Left colon (tissue), 2 donors: ENCODE measurements around the gene ZMYND11. TPM values are rescaled to one million over a fixed set of nuclear protein-coding genes. Genes with fewer than 3 reads are reported as not detected.
"Not testable (repeated sequence)": the region's sequence is repeated elsewhere in the genome, so short reads cannot be mapped to it uniquely, and the experiment has no call there.

Experiments used
- ATAC-seq: fragments of 200-7000 bp; cut with Tn5 transposase; one replicate; pipeline ENCODE4 v1.9.1; 2020; ENCODE audit warnings: mild to moderate bottlenecking, moderate library complexity
- DNase-seq, 2 donors: peaks; one replicate each; pipeline ENCODE4 v3.0.0-alpha.2; 2020
- intact Hi-C, 2 donors: fragments of 100-400 bp; cut with DNase I in 1 of 2; cut with micrococcal nuclease in 1 of 2; formaldehyde crosslinking; loops; one replicate each; pipeline versions ENCODE4 v1.11.2 to v1.14.0; 2022; cut with DNase I, micrococcal nuclease
- total RNA-seq, 2 donors: library from RNA; stranded (reverse); fragmentation: NEBNext Ultra II Directional; extraction: Animal tissue kit (Norgen Biotek cat#: 25700); gene quantifications; one replicate each; pipeline ENCODE4 v1.2.1, GENCODE V29; 2021
- donor health status: DM: no; HTN: no; CAD: no.
- donor health status: DM: yes; HTN: yes; CAD: no.

The ZMYND11 gene
- total RNA-seq, 2 donors from 2014 or later: 42.7 to 54.9 TPM

- DNase-seq (no peak), ATAC-seq (no peak)
- intact Hi-C loops: no loop called here
These were observed 96.8 kb downstream of the ZMYND11 start for GRCh38 chr10:232061-232460.

GRCh38 chr10:232878-233277 is 97.6 kb downstream of the ZMYND11 start:
- intact Hi-C loops: no loop called here
- no peak for DNase-seq
- ATAC-seq: no peak

- intact Hi-C loops: no loop called here
- DNase-seq: no peak
- ATAC-seq: no peak
These were observed 99.6 kb downstream of the ZMYND11 start for GRCh38 chr10:234708-235406.

GRCh38 chr10:235915-236314 is 100.7 kb downstream of the ZMYND11 start:
- ATAC-seq (no peak), DNase-seq (no peak)
- intact Hi-C loops: no loop called here

- intact Hi-C loops: no loop called here
- no peak for ATAC-seq
- no peak for DNase-seq
These were observed 103.9 kb downstream of the ZMYND11 start for GRCh38 chr10:239109-239508.

GRCh38 chr10:241451-241850 is 106.2 kb downstream of the ZMYND11 start:
- intact Hi-C loops: no loop called here
- ATAC-seq: no peak
- DNase-seq: no peak

GRCh38 chr10:241966-242643 is 106.8 kb downstream of the ZMYND11 start:
- ATAC-seq (no peak), DNase-seq (no peak)
- intact Hi-C loops: no loop called here

GRCh38 chr10:244227-244626 is 109.0 kb downstream of the ZMYND11 start:
- intact Hi-C loops: no loop called here
- ATAC-seq (no peak), DNase-seq (no peak)

GRCh38 chr10:246431-246830 is 111.2 kb downstream of the ZMYND11 start:
- DNase-seq: no peak
- ATAC-seq: no peak
- intact Hi-C loops: no loop called here

- intact Hi-C loops: no loop called here
- DNase-seq: no peak
- no peak for ATAC-seq
These were observed 112.2 kb downstream of the ZMYND11 start for GRCh38 chr10:247480-247879.

- intact Hi-C loops: no loop called here
- ATAC-seq (no peak), DNase-seq (no peak)
These were observed 113.1 kb downstream of the ZMYND11 start for GRCh38 chr10:248307-248706.

GRCh38 chr10:251982-252582 is 116.8 kb downstream of the ZMYND11 start:
- intact Hi-C loops: no loop called here
- ATAC-seq (no peak), DNase-seq (no peak)

GRCh38 chr10:260819-261429 is 125.7 kb downstream of the ZMYND11 start:
- intact Hi-C loops: no loop called here
- DNase-seq: no peak
- no peak for ATAC-seq

GRCh38 chr10:264160-265073 is 129.2 kb downstream of the ZMYND11 start:
- ATAC-seq: not testable (repeated sequence)

GRCh38 chr10:265074-265440 is 129.8 kb downstream of the ZMYND11 start:
- DNase-seq, intact Hi-C loops, ATAC-seq: not testable (repeated sequence)

More at GRCh38 chr10:264160-265073, 129.2 kb downstream of the ZMYND11 start:
- DNase-seq, intact Hi-C loops: not testable (repeated sequence)

GRCh38 chr10:265816-266588 is 130.7 kb downstream of the ZMYND11 start:
- DNase-seq, intact Hi-C loops, ATAC-seq: not testable (repeated sequence)

GRCh38 chr10:266974-267425 is 131.7 kb downstream of the ZMYND11 start:
- no peak for DNase-seq
- intact Hi-C loops: no loop called here
- no peak for ATAC-seq

- intact Hi-C loops: no loop called here
- ATAC-seq: no peak
These were observed 132.4 kb downstream of the ZMYND11 start for GRCh38 chr10:267705-268104.

More at GRCh38 chr10:267705-268104, 132.4 kb downstream of the ZMYND11 start:
- no peak for DNase-seq
